GM18907 (cell line): ENCODE data around the gene KRT3.

ENCODE experiments used
- ATAC-seq: cut with Tn5 transposase; IDR thresholded peaks from one replicate; pipeline ENCODE4 v1.9.1; 2021; ENCODE audit warnings: mild to moderate bottlenecking, moderate library complexity; ENCODE audit not compliant: unreplicated experiment

The KRT3 gene

GRCh38 chr12:52784909-52785308 is 11.0 kb downstream of the KRT3 start:
- no peak for ATAC-seq

GRCh38 chr12:52783563-52784316 is 12.2 kb downstream of the KRT3 start:
- no peak for ATAC-seq

GRCh38 chr12:52782502-52782901 is 13.4 kb downstream of the KRT3 start:
- no peak for ATAC-seq

GRCh38 chr12:52781399-52782082 is 14.4 kb downstream of the KRT3 start:
- no peak for ATAC-seq

- ATAC-seq: no peak
These were observed 16.0 kb downstream of the KRT3 start for GRCh38 chr12:52779914-52780313.

- no peak for ATAC-seq
These were observed 17.1 kb downstream of the KRT3 start for GRCh38 chr12:52778833-52779232.

GRCh38 chr12:52777566-52777965 is 18.4 kb downstream of the KRT3 start:
- ATAC-seq: no peak

- ATAC-seq: no peak
These were observed 19.0 kb downstream of the KRT3 start, which contains the start of gene KRT76 for GRCh38 chr12:52776913-52777395. KRT76 (minus strand) TSS chr12:52777345; CDS start chr12:52777291, 54 bp downstream.

- ATAC-seq: no peak
These were observed 19.5 kb downstream of the KRT3 start for GRCh38 chr12:52776435-52776834.

- no peak for ATAC-seq
These were observed 21.2 kb downstream of the KRT3 start for GRCh38 chr12:52774629-52775250.

- no peak for ATAC-seq
These were observed 23.1 kb downstream of the KRT3 start for GRCh38 chr12:52772772-52773171.

GRCh38 chr12:52772188-52772587 is 23.7 kb downstream of the KRT3 start:
- no peak for ATAC-seq

GRCh38 chr12:52771505-52771904 is 24.4 kb downstream of the KRT3 start:
- ATAC-seq: no peak

- ATAC-seq: no peak
These were observed 24.8 kb downstream of the KRT3 start for GRCh38 chr12:52771088-52771487.

- no peak for ATAC-seq
These were observed 26.0 kb downstream of the KRT3 start for GRCh38 chr12:52769946-52770345.

GRCh38 chr12:52769354-52769753 is 26.6 kb downstream of the KRT3 start:
- ATAC-seq: no peak

- ATAC-seq: no peak
These were observed 27.3 kb downstream of the KRT3 start for GRCh38 chr12:52768479-52769200.

GRCh38 chr12:52767427-52767826 is 28.5 kb downstream of the KRT3 start:
- ATAC-seq: no peak

- ATAC-seq: no peak
These were observed 28.9 kb downstream of the KRT3 start for GRCh38 chr12:52767020-52767379.

- no peak for ATAC-seq
These were observed 29.4 kb downstream of the KRT3 start for GRCh38 chr12:52766351-52767019.

- ATAC-seq: no peak
These were observed 30.2 kb downstream of the KRT3 start for GRCh38 chr12:52765702-52766101.
